HG03045 (cell line): ENCODE data around the gene RASSF10.
"Not testable (repeated sequence)": the region's sequence is repeated elsewhere in the genome, so short reads cannot be mapped to it uniquely, and the experiment has no call there.

Experiments used
- ATAC-seq: cut with Tn5 transposase; IDR thresholded peaks from one replicate; pipeline ENCODE4 v1.9.1; 2021; ENCODE audit warnings: mild to moderate bottlenecking, moderate library complexity; ENCODE audit not compliant: unreplicated experiment

The RASSF10 gene

DNA sequence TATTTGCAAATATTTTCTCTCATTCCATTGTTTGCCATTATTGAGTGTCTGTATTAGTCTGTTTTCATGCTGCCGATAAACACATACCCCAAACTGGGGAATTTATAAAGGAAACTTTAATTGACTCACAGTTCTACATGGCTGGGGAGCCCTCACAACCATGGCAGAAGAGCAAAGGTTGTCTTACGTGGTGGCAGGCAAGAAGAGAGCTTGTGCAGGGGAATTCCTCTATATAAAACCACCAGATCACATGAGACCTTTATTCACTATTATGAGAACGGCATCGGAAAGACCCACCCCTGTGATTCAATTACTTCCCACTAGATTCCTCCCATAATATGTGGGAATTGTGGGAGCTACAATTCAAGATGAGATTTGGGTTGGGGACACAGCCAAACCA lies 10.2 kb downstream of the RASSF10 start:
- ATAC-seq = no peak

DNA sequence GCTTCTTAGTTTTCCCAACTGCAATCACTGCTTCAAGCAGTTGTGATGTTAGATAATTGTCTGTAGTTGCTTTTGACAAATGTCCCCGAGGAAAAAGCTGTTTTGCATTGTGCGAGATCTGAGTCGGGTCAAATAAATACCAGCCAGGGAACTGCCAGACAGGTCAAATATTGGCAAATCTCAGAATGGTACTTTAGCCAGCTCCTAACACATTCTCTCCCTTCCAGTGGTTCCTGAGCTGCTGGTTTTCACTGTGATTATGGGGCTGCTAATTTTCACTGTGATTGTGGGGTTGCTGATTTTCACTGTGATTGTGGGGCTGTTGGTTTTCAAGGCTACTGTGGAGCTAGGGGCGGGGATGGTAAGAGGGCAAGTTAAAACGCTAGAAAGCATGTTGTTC lies 14.3 kb downstream of the RASSF10 start:
- no peak for ATAC-seq

DNA sequence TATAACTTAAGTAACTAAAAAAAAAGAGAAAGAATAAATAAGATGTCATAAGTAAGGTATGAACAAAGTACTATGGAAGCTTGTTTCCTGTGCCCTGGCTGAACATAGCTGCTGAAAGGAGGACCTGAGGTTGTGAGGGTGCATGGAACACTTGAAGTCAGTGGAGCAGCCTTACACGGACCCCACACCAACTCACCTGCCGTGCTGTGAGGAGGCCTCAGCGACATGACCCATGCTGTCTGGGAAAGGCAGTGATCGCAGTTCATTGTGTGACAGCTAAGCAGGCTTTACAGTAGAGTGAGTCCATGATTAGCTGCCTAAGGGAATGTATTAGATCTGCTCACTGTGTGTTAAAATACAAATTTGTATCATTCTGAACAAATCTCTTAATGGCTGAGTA lies 17.6 kb downstream of the RASSF10 start:
- no peak for ATAC-seq

DNA sequence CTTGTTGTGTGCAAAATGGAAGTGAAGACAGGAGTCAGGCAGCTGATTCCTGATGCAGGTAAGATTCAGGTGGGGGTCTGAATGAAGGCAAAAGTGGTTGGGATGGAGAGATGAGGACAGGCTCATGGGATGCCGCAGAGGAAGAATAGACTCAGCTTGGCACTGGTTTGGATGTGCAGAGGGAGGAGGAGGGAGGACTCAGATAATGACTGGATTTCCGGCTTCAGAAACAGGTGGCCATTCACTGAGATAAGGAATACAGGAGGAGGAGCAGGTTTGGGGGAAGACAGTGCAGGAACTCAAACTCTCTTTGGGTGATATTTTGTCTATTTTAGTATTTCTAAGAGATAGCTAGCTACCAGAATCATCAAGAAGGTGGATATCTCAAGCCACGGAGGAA lies 19.2 kb downstream of the RASSF10 start:
- no peak for ATAC-seq

DNA sequence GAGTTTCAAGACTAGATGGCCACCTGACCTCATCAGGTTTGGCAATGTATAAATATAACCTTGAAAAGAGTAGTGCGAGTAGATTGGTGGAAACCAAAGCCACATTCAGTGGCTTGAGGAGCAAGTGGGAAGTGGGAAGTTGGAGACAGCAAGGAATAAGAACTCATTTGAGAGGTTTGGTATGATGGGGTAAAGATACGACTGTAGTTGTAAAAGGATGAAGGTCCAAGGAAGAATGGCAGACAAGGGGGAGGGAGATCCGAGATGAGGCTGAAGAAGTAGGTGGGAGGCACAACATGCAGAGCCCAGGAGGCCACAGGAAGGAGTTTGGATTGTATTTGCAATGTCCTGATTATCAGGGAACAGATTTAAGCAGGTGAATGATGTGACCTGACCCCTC lies 20.8 kb downstream of the RASSF10 start:
- no peak for ATAC-seq

DNA sequence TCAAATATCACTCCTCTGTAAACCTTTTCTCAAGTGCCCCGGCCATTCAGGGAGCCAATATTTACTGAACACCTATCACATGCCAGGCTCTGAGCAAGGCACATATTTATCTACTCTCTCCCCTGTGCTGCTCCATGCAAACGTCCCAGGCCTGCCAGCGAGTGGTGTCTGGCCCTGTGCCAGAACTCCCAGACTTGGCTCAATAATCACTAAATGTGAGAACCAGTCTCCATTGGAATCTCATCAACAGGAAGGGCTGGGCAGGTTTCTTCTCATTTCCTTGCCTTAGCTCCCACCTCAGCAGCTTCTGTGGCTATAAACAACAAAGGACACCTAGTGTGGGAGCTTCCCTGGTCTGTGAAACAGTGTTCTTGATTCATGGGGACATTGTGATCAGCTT lies 21.7 kb downstream of the RASSF10 start:
- no peak for ATAC-seq

DNA sequence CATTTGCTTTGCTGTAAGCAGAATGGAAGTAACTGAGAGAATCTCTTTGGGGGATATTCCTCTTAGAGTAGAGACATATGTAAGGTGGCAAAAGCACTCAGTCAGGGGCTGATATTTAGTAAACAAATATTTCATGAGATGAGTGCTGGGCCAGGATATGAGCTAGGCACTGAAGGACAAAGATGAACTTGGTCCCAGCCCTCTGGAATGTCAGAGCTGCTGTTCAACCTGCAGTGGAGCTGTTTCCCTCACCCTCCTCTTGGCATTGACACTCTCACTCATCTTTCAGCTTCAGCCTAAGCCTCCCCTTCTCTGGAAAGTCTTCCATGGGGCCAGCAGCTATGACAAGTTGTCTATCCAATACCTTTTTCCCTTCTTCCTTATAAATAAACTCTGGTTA lies 22.2 kb downstream of the RASSF10 start:
- no peak for ATAC-seq

DNA sequence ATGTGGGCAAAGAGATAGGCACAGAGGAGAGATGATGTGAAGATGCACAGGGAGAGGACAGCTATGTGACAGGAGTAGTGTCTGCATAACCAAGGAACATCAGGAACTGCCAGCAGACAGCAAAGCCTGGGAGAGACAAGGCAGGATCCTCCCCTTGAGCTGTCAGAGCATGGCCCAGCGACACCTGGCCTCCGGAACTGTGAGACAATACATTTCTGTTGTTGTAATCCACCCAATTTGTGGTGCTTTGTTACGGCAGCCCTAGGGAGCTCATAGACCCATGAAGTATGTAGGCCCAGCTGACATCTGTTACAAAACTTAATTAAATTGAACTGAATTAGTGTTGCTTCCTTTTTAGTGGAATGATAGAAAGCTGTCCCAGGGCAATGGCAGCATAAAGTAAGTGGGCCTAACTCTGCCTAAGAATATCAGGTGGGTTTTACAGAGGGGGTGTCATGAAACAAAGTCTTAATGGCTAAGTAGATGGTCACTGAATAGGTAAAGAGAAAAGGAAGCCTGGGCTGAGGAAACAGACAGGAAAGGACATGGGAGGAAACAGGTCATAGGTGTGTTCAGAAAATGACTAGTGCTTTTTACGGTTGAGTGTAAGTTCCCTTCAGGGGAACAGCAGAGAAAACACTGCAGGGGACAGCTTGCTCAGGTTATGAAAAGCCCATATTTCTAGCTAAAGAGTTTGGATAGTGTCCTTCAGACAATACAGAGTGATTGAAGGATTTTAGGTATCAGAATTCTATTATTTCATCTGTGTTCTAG lies 24.8 kb downstream of the RASSF10 start:
- ATAC-seq = no peak

DNA sequence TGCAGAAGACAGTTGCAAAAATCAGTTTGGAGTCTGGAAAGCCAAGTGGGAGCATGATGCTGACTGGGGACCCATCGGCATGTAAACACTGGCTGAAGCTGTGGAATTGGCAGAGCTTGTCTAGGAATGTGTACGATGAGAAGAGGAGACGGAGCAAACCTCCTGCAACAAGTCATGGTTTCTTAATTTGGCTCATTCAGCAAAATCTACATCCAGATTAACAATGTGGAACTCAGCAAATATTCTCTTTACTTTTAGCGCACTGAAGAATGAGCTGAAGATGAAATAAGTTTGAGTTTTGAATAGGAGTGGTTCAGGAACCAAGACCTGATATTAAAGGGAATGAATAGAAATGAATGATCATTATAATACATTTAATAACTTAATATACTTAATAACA lies 26.6 kb downstream of the RASSF10 start:
- no peak for ATAC-seq

DNA sequence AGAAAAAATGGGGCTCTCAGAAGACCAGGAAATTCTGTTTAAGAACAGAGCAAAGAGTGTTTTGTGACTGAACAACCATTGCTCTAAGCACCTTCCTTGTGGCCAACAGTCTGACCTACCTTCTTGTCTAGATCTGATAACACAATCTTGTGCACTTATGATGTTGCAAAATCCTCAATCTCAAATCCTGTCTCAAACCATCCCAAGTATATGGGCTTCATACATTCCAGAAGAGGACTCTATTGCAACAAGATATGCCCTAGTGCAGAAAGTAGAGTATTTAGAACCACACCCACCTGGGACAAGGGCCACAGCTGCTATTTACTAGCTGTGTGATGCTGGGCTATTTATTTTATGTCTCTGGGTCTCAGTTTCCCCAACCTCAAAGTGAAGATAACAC lies 27.1 kb downstream of the RASSF10 start:
- ATAC-seq = no peak

DNA sequence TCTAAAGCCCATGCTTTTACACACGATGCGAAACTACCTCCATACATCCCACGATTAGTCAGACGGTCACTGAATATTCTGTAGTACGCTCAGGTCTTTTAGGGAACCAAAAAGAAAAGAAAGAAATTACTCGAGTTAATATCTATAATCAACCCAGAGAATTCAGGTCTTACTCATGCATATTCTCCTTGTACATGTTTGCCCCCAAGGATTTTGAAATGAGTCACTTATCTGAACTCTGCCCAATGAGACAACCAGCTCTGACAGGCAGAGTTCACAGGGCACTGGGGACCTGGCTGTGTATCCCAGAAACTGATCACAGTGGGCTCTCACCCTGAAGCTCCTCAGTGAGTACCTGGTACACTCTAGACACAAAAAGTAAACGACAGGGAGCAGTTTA lies 29.2 kb downstream of the RASSF10 start:
- ATAC-seq = no peak

DNA sequence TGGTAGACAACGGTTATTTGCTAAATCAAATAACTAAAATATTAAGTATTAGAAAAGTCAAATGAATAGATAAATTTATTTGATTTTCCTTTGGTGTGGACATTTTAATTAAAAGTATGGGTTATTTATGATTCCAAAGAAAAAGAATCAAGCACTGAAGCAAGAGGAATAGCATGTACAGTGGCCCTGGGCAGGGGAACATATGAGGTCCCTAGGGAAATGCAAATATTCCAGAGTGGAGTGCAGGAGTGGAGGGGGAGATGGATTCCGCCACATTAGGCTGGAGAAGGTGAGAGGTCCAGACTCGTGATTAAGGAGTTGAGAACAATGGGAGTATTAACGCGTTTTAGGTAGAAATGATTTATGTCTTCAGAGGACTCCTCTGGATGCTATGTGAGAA lies 30.0 kb downstream of the RASSF10 start:
- no peak for ATAC-seq

DNA sequence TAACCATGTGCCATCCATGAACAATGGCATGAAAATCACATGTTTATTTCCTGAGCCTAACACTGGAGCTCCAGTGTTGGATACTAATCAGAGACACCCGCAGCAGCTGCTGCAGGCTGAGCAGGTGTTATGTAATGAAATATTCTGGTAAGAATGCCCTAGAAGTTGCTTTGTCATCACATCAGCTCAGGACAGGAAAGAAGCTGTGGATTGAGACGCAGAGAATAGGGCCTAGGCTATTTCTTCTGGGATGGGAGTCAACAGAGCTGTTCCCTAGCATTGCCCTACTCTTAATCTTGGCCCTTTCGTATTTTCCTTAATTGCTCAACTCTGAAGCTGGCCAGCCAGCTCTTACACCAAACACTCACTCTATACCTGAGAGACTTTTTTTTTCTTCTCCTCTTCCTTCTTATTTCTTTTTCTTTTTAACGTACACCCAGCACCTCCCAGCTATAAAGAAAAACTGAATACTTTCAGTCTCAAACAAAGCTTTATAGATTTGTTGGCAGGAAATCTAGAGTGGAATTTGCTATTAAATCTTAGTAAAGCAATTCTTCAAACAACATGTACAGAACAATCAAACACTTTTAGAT lies 31.9 kb downstream of the RASSF10 start:
- no peak for ATAC-seq

DNA sequence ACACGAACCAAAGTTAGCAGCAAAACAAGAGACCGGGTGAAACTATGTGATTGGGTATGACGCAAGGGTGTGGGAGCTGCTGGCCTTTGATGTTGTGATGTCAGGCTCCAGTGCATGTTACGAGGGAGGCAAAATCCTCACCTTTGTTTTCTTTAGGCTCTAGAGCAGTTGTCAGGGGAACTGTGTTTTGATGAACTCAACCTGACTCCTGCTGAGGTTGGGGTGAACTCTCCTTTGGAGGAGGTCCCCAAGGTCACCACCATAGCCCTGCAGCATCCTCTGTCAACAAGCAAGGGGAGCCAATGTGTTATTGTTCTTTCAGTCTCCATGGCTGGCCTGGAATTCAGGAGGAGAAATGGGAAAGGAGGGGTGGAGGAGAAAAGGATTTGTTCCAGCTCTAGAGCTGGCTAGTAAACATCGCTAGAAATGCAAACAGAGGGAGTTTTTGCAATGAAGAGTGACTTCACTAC lies 33.8 kb downstream of the RASSF10 start:
- no peak for ATAC-seq

DNA sequence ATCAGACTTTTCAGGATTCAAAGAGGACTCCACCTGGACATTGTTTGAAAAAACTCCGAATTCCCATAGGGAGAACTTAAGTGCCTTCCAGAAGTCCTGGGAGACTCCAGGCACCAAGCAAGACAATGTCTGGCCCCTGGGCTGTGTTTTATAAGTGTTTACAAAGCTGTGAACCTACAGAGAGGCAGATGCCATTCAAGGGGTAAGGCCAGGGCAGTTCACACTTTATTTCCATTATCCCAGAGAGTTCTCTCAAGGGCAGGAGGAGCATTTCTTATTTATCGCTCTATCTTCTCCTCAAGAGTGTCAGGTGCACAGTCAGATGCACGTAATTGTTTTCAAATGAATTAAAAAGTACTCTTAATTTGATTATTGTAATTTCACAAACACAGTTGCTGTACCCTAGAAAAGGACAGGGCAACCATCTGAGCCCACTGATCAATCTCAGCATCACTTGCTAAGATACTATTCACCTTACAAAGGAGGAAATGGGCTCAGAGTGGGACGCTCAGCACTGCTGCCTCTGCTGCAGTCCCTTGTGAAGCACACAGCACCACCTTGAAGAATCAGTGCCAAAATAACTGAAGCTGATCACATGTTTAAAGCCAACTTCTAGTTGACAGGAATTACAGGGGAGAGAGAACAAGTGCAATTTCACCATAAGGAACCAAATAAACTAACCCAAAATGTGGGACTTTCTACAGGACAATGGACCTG lies 35.0 kb downstream of the RASSF10 start:
- ATAC-seq = no peak

DNA sequence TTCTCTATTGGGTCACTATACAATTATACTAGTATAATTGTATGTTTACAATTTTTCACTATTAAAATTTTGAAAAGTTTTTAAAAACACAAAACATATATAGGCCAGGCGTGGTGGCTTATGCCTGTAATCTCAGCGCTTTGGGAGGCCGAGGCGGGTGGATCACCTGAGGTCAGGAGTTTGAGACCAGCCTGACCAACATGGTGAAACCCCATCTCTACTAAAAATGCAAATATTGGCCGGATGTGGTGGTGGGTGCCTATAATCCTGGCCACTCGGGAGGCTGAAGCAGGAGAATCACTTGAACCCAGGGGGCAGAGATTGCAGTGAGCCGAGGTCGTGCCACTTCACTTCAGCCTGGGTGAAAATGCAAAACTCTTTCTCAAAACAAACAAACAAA lies 36.0 kb downstream of the RASSF10 start:
- not testable (repeated sequence) for ATAC-seq

DNA sequence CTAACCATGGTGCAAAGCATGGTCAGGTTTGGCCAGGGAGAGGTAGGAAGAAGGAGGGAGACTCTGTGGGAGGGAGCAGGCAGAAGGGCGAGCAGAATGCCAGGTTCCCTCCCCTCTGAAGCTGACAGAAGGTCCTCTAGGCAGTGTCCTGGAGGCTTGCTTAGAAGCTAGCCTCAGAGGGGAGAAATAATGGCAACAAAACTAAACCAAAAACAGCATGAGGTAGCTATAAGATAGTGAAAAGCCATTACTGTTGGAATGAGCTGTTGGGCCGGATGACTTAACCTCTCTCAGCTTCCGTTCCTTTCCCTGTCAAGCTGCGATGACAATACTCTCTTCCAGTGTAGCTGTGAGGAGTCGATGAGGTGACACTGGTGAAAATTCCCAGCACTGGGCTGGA lies 36.6 kb downstream of the RASSF10 start:
- ATAC-seq = no peak

DNA sequence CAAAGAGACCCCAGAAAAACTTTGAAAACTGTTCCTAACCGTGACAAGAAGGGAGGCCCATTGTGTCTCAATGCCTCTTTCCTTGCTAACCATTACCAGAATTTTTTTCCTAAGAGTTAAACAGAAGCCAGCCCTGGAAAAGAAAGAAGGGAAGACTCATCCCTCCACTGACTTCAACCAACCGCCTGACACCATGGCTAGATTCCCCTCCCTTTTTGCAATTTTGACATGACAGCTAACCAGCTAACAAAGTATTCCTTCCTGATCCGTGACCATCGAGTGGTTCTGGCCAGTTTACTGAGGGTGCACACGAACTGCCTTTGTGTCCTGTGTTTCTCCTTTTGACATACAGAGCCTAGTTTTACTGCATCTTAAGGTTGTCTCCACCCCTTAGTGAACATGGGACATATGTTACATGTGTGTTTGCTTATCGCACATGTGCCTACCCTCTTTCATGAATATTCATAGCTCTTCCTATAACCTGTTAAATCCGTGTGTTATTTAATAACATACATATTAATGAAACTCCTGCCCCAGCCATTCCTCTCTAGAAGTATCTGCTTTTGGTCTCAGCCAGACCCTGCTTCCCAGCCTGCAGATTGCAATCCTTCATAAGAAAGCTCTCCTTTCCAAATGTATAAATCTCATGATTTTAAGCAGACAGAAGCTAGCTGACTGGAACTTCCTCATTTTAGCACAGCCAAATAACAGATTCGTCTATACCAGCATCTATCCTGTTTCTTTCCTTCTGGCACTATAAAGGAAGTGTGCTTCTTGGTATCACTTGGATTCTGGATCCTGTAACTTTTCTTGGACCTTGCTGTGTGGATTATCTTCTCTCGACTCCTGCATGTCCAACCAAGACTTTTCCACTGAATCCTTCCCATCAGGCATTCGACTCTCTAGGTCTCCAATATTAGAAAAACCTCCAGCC lies 37.8 kb downstream of the RASSF10 start:
- ATAC-seq = no peak

DNA sequence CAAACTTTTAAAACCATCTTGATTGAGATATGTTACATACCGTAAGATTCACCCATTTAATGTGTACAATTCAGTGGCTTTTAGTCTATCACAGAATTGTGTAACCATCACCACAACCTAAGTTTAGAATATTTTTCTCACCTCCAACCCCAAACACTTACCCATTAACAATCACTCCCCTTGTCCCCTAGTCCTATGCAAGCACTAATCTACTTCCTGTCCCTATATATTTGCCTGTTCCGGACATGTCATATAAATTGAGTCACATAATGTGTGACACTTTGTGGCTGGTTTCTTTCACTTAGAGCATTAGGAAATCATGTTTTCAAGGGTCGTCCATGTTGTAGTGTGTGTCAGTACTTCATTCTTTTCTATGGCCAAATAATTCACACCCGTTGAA lies 38.8 kb downstream of the RASSF10 start:
- no peak for ATAC-seq

DNA sequence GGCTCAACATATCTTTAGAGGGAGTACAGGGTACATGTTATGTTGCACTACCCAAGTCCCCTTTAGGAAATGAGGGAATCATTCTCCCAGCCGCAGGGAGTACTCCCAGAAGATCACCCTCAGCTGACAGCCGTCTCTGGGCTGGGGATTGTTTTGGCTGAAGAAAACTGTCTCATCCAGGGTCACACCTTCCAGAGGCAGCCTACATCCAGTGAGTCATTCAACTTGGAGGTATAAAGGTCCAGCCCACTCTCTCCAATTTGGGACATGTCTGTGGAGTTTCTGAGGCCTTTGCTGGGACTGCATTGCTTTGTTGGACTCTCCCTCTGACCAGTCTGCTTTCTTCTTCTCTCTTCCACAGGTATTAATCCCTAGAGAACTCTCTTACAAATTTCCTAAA lies 42.1 kb downstream of the RASSF10 start:
- no peak for ATAC-seq

DNA sequence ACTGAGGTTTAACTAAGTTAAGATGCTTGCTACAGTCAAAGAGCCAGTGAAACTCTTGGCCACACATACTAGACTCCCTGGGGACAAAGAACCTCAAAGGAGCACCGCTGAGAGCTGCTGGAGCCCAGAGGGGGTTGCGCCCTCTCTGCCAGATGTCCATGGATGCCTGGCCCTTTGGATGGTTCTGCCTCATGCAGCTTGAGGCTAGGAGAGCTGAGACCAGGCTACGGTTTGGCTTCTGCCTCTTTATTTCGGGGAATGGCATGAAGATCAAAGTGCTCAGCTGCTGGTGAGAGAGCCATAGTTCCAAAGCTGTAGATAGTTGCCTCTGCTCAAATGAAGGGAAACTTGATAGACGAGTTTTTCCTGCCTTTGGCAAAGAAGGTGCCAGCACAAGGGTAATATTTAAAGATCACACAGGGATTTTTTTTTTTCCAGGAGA lies 43.0 kb downstream of the RASSF10 start:
- no peak for ATAC-seq
